SK-N-SH (cell line): ENCODE results near the gene TEX52. TPM values are rescaled to one million over a fixed set of nuclear protein-coding genes. Genes with fewer than 3 reads are reported as not detected.

Experiments
- CTCF ChIA-PET: fragments of 300-600, 350-600 bp; formaldehyde crosslinking; extraction: SDS; loops from one replicate; lab custom pipeline; 2021; lab: Yijun Ruan, JAX
- POLR2A ChIA-PET: fragments of 350-600 bp; sonication (Branson Sonifier 250); formaldehyde crosslinking; extraction: SDS; loops from one replicate; lab custom pipeline; 2020; ENCODE audit warnings: antibody characterized with exemption, inconsistent platforms; lab: Yijun Ruan, JAX
- DNase-seq: peaks from one replicate; pipeline ENCODE4 v3.0.0; 2012
- H2AFZ ChIP-seq: fragments of 200-600 bp; sonication (generic); 2 replicates; pipeline ENCODE4 v1.8.1; 2016; ENCODE audit warnings: antibody characterized with exemption, mild to moderate bottlenecking, low read depth
- H3F3A ChIP-seq: fragments of 200-600 bp; sonication (generic); replicated peaks from 2 replicates; pipeline ENCODE3; 2016; ENCODE audit warnings: antibody characterized with exemption, mild to moderate bottlenecking; ENCODE audit not compliant: insufficient read depth
- H3K27ac ChIP-seq, 2 experiments: fragments of 200-500 bp in 1 of 2; fragments of 200-600 bp in 1 of 2; sonication (Bioruptor generic) in 1 of 2; sonication (generic), shearing (Covaris generic) in 1 of 2; 2 replicates each; pipeline versions ENCODE4 v1.5.1 to v1.6.1; 2014 to 2016; ENCODE audit warnings: low read depth in 2 of 2, inconsistent platforms in 1 of 2, low read length in 1 of 2, mild to moderate bottlenecking in 1 of 2, mixed read lengths in 1 of 2
- H3K27me3 ChIP-seq: fragments of 200-600 bp; sonication (generic), shearing (Covaris generic); 2 replicates; pipeline ENCODE4 v1.6.1; 2016; ENCODE audit warnings: mixed run types; ENCODE audit not compliant: insufficient read depth
- H3K36me3 ChIP-seq, 2 experiments: fragments of 200-500 bp in 1 of 2; fragments of 200-600 bp in 1 of 2; sonication (Bioruptor generic) in 1 of 2; sonication (generic) in 1 of 2; replicated peaks in 1 of 2; 2 replicates each; pipeline versions ENCODE3 to v1.5.1; 2014 to 2016; ENCODE audit warnings: low read length in 1 of 2, mild to moderate bottlenecking in 1 of 2; ENCODE audit not compliant: insufficient read depth in 2 of 2, control insufficient read depth in 1 of 2
- H3K4me1 ChIP-seq, 2 experiments: fragments of 200-500 bp in 1 of 2; fragments of 200-600 bp in 1 of 2; sonication (Bioruptor generic) in 1 of 2; sonication (generic), shearing (Covaris generic) in 1 of 2; 2 replicates each; pipeline versions ENCODE4 v1.5.1 to v1.6.1; 2014 to 2016; ENCODE audit warnings: low read depth in 1 of 2, low read length in 1 of 2, mixed run types in 1 of 2; ENCODE audit not compliant: insufficient read depth in 2 of 2, control insufficient read depth in 1 of 2
- H3K4me2 ChIP-seq: fragments of 200-600 bp; sonication (generic), shearing (Covaris generic); 2 replicates; pipeline ENCODE4 v1.6.1; 2017; ENCODE audit warnings: mixed run types
- H3K4me3 ChIP-seq, 2 experiments: fragments of 200-500 bp in 1 of 2; fragments of 200-600 bp in 1 of 2; sonication (Bioruptor generic) in 1 of 2; sonication (generic), shearing (Covaris generic) in 1 of 2; 2 replicates each; pipeline versions ENCODE4 v1.5.1 to v1.8.1; 2014 to 2016; ENCODE audit warnings: low read depth in 2 of 2, inconsistent platforms in 1 of 2, low read length in 1 of 2, mild to moderate bottlenecking in 1 of 2, mixed read lengths in 1 of 2, moderate library complexity in 1 of 2
- H3K79me2 ChIP-seq: fragments of 200-600 bp; sonication (generic); 2 replicates; pipeline ENCODE4 v1.8.1; 2017; ENCODE audit warnings: mild to moderate bottlenecking; ENCODE audit not compliant: insufficient read depth
- H3K9ac ChIP-seq: fragments of 200-600 bp; sonication (generic); 2 replicates; pipeline ENCODE4 v1.6.1; 2017; ENCODE audit warnings: mixed run types
- H3K9me2 ChIP-seq: fragments of 200-600 bp; sonication (generic); 2 replicates; pipeline ENCODE4 v1.6.1; 2017; ENCODE audit warnings: mixed run types
- H3K9me3 ChIP-seq: fragments of 200-600 bp; sonication (generic); 2 replicates; pipeline ENCODE4 v1.6.1; 2017; ENCODE audit warnings: mixed run types, mild to moderate bottlenecking, moderate library complexity
- H4K20me1 ChIP-seq: fragments of 200-600 bp; sonication (generic); 2 replicates; pipeline ENCODE4 v1.6.1; 2017; ENCODE audit warnings: mild to moderate bottlenecking, mixed run types; ENCODE audit not compliant: insufficient read depth
- ELF1 ChIP-seq: IDR thresholded peaks from 2 replicates; pipeline ENCODE4 v1.4.0; 2012
- FOSL2 ChIP-seq: IDR thresholded peaks from 2 replicates; pipeline ENCODE4 v1.4.0; 2012; ENCODE audit warnings: low read depth, mild to moderate bottlenecking, moderate library complexity, borderline replicate concordance
- FOXJ3 ChIP-seq: sonication (generic); formaldehyde crosslinking; IDR thresholded peaks from 2 replicates; pipeline ENCODE4 v1.5.1; 2020; ENCODE audit warnings: mild to moderate bottlenecking, missing genetic modification reagents
- FOXM1 ChIP-seq: IDR thresholded peaks from 2 replicates; pipeline ENCODE4 v1.4.0; 2012; ENCODE audit warnings: low read depth, mild to moderate bottlenecking
- MEF2A ChIP-seq: IDR thresholded peaks from 2 replicates; pipeline ENCODE4 v1.4.0; 2012; ENCODE audit warnings: low read depth, borderline replicate concordance
- MXI1 ChIP-seq: IDR thresholded peaks from 2 replicates; pipeline ENCODE4 v1.6.1; 2012; ENCODE audit warnings: mild to moderate bottlenecking, low read depth, low read length, improper control_type of control experiment
- SIN3A ChIP-seq: IDR thresholded peaks from 2 replicates; pipeline ENCODE4 v1.6.1; 2012; ENCODE audit warnings: low read depth, mild to moderate bottlenecking, low read length, moderate library complexity, borderline replicate concordance
- TAF1 ChIP-seq: IDR thresholded peaks from 2 replicates; pipeline ENCODE4 v1.6.1; 2012; ENCODE audit warnings: low read depth, mild to moderate bottlenecking, low read length, moderate library complexity, borderline replicate concordance
- WGBS: methylation state at CpG from one replicate; pipeline ENCODE4 v1.1.6; 2017; ENCODE audit warnings: low lambda C conversion rate; 5-methylcytosine and 5-hydroxymethylcytosine counted together
- polyA plus RNA-seq, 3 experiments: library from polyadenylated mRNA; depleted of rRNA; stranded (reverse); fragments of >200 nt; gene quantifications; 2 replicates each; pipeline ENCODE4 v1.2.3, GENCODE V29; 2012
- TF ChIP-seq, protein P1 (sequence below): fragments of 150-350 bp; IDR thresholded peaks from 2 replicates; pipeline ENCODE4 v1.6.1; 2016; ENCODE audit warnings: mild to moderate bottlenecking, low read depth, low read length
- TF ChIP-seq, protein P2 (sequence below): IDR thresholded peaks from 2 replicates; pipeline ENCODE4 v1.4.0; 2012; ENCODE audit warnings: low read depth
- TF ChIP-seq, protein P3 (sequence below): IDR thresholded peaks from 2 replicates; pipeline ENCODE4 v1.4.0; 2012; ENCODE audit warnings: low read depth, borderline replicate concordance
- TF ChIP-seq, protein P4 (sequence below): fragments of 150-350 bp; IDR thresholded peaks from 2 replicates; pipeline ENCODE4 v1.6.1; 2017; ENCODE audit warnings: antibody characterized with exemption, low read length, low read depth, borderline replicate concordance

TEX52 gene
- polyA plus RNA-seq, 1 of the 3 experiments (the other 2 are of a cell fraction) = not detected

DNA sequence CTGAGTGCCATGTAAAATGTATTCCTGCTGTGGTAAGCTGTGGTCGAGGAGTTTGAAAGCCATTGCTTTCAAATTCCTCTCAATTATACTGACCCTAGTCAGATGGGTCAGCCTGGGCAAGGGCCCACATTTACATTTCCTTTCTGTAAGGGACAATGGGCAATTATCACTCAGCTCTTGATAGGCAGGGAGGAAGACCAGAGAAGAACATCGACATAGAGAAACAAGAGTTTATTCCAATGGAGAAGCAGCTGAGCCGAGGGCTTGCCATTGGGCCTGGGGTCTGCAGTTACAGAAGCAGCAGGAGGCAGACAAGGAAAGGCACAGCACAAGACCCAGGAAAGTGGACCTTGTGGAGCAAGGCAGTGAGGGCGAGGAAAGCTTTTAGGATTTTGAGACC is 31.7 kb downstream of the TEX52 start:
- whole genome bisulfite sequencing = 83% methylated on average over 4 of the region's 4 CpGs
- no peak overlapping the region for H3K27ac ChIP-seq
- H3K79me2 ChIP-seq = no peaks in the 10 kb centered on the region
- no peaks in the 10 kb centered on the region for H3K4me1 ChIP-seq
- H3K4me2 ChIP-seq = no peak overlapping the region
- H2AFZ ChIP-seq = no peak overlapping the region
- no peaks in the 10 kb centered on the region for H3F3A ChIP-seq
- H3K9ac ChIP-seq = no peak overlapping the region
- no peaks in the 10 kb centered on the region for H3K9me3 ChIP-seq
- POLR2A ChIA-PET = no interaction called here
- no peaks in the 10 kb centered on the region for H4K20me1 ChIP-seq
- CTCF ChIA-PET = interaction anchor here (1.0 kb wide), 1 partner anchor 85 kb away, joined by 3 read pairs; no protein-coding TSS in a partner anchor
- no peak for DNase-seq
- peaks cover 14 to 66% of the 10 kb centered on the region in 2 experiments for H3K36me3 ChIP-seq
- H3K27me3 ChIP-seq = no peaks in the 10 kb centered on the region
- no peaks in the 10 kb centered on the region for H3K9me2 ChIP-seq
- H3K4me3 ChIP-seq = no peak overlapping the region
- TF ChIP-seq, protein P1, sequence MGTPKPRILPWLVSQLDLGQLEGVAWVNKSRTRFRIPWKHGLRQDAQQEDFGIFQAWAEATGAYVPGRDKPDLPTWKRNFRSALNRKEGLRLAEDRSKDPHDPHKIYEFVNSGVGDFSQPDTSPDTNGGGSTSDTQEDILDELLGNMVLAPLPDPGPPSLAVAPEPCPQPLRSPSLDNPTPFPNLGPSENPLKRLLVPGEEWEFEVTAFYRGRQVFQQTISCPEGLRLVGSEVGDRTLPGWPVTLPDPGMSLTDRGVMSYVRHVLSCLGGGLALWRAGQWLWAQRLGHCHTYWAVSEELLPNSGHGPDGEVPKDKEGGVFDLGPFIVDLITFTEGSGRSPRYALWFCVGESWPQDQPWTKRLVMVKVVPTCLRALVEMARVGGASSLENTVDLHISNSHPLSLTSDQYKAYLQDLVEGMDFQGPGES = no peak
- TF ChIP-seq FOXM1 (no peak), TAF1 (no peak), ELF1 (no peak), FOXJ3 (no peak)

DNA sequence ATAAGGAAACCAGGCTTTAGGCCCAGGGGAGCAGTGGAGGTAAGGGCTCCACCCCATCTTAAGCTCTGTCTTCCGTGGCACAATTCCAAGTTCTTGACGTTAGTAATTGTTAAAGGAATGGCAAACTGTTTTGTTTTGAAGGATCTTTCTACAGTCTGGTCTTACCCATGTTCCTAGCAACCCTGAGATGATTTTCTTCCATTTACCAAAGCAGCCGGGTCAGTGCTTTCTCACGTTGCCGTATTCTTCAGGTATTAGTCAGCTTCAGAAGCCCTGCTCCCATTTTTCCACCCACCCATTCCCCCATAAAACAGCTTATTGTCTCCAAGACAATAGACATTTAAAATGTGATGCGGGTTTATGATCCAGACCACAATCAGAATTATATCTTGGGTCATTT is 32.3 kb downstream of the TEX52 start:
- CTCF ChIA-PET = interaction anchor here (1.0 kb wide), 1 partner anchor 84 kb away, joined by 3 read pairs; no protein-coding TSS in a partner anchor

More for the DNA sequence above, 32.3 kb downstream of the TEX52 start:
- Histone ChIP-seq H3K36me3 (peaks cover 14 to 69% of the 10 kb centered on the region in 2 experiments), H3K79me2 (no peaks in the 10 kb centered on the region), H3K9me2 (no peaks in the 10 kb centered on the region), H4K20me1 (no peaks in the 10 kb centered on the region), H3K4me2 (no peak overlapping the region), H3K27ac (no peak overlapping the region), H3K9ac (no peak overlapping the region), H3K4me3 (no peak overlapping the region), H3K27me3 (no peaks in the 10 kb centered on the region), H3F3A (no peaks in the 10 kb centered on the region), H3K4me1 (no peaks in the 10 kb centered on the region), H2AFZ (no peak overlapping the region), H3K9me3 (no peaks in the 10 kb centered on the region)
- POLR2A ChIA-PET = no interaction called here
- no peak for TF ChIP-seq MXI1
- TF ChIP-seq, protein P2, sequence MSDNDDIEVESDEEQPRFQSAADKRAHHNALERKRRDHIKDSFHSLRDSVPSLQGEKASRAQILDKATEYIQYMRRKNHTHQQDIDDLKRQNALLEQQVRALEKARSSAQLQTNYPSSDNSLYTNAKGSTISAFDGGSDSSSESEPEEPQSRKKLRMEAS = no peak
- TF ChIP-seq, protein P3, sequence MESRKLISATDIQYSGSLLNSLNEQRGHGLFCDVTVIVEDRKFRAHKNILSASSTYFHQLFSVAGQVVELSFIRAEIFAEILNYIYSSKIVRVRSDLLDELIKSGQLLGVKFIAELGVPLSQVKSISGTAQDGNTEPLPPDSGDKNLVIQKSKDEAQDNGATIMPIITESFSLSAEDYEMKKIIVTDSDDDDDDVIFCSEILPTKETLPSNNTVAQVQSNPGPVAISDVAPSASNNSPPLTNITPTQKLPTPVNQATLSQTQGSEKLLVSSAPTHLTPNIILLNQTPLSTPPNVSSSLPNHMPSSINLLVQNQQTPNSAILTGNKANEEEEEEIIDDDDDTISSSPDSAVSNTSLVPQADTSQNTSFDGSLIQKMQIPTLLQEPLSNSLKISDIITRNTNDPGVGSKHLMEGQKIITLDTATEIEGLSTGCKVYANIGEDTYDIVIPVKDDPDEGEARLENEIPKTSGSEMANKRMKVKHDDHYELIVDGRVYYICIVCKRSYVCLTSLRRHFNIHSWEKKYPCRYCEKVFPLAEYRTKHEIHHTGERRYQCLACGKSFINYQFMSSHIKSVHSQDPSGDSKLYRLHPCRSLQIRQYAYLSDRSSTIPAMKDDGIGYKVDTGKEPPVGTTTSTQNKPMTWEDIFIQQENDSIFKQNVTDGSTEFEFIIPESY = no peak
- TF ChIP-seq MEF2A = no peak
- TF ChIP-seq SIN3A = no peak
- no peak for TF ChIP-seq FOSL2
- TF ChIP-seq, protein P1 = no peak
- TF ChIP-seq, protein P4, sequence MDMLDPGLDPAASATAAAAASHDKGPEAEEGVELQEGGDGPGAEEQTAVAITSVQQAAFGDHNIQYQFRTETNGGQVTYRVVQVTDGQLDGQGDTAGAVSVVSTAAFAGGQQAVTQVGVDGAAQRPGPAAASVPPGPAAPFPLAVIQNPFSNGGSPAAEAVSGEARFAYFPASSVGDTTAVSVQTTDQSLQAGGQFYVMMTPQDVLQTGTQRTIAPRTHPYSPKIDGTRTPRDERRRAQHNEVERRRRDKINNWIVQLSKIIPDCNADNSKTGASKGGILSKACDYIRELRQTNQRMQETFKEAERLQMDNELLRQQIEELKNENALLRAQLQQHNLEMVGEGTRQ = no peak
- no peak for DNase-seq
- 84% methylated on average over 6 of the region's 6 CpGs for WGBS
